GM12892 (cell line): ENCODE data around the gene LEMD2.

Source experiments
- POLR2A ChIP-seq: IDR thresholded peaks from 2 replicates; pipeline ENCODE4 v1.6.1; 2011; ENCODE audit warnings: low read depth, low read length, control low read depth
- POLR2AphosphoS5 ChIP-seq: IDR thresholded peaks from 2 replicates; pipeline ENCODE4 v1.6.1; 2011; ENCODE audit warnings: low read depth, low read length, control low read depth

DNA sequence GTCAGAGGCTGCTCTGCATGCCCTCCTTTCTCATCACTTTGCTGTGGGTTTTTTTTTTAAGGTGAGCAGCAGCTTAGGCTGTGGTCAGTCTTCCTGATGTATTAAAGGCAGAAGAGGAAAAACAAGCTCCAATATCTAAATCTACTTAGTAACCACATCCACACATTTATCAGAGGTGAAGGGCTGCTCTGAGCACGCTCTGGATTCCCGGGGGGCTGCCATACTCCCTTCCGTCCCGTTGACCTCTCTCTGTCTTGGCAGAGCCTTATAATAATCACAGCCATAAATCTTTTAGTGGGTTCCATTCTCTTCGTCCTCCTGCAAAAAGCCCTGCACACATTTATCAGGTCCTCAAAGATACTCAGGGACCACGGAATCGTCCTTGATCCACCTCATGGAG lies 2.7 kb upstream of the LEMD2 start:
- TF ChIP-seq POLR2A (no peak), POLR2AphosphoS5 (no peak)
